GM12873 (cell line): ENCODE data around the gene PRKACG.

Experiments used
- TF ChIP-seq, protein P1 (sequence below): IDR thresholded peaks from 2 replicates; pipeline ENCODE4 v1.5.1; 2012; ENCODE audit warnings: low read depth, mild to moderate bottlenecking, moderate library complexity, low read length, control low read depth; ENCODE audit not compliant: insufficient read depth; ENCODE audit errors: missing control alignments

Gene PRKACG

DNA sequence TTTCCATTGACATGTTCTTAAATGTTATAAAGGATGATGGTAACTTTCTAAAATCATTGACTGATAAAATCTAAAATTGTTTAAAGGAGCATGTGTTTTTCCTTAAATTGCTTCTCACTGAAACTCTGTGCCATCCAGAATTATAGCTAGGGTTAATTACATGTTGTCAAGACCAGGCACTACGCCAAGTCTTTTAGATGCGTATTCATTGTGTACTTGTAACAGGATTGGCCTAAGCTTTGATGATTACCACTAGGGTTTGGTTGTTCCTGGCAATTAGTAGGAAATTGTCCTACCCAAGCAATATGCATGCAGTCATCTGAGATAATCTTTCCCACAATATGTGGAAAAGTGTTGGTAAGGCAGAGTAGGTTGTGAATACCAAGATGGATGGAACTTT, 43.8 kb downstream of the PRKACG start:
- TF ChIP-seq, protein P1, sequence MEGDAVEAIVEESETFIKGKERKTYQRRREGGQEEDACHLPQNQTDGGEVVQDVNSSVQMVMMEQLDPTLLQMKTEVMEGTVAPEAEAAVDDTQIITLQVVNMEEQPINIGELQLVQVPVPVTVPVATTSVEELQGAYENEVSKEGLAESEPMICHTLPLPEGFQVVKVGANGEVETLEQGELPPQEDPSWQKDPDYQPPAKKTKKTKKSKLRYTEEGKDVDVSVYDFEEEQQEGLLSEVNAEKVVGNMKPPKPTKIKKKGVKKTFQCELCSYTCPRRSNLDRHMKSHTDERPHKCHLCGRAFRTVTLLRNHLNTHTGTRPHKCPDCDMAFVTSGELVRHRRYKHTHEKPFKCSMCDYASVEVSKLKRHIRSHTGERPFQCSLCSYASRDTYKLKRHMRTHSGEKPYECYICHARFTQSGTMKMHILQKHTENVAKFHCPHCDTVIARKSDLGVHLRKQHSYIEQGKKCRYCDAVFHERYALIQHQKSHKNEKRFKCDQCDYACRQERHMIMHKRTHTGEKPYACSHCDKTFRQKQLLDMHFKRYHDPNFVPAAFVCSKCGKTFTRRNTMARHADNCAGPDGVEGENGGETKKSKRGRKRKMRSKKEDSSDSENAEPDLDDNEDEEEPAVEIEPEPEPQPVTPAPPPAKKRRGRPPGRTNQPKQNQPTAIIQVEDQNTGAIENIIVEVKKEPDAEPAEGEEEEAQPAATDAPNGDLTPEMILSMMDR: no peak

DNA sequence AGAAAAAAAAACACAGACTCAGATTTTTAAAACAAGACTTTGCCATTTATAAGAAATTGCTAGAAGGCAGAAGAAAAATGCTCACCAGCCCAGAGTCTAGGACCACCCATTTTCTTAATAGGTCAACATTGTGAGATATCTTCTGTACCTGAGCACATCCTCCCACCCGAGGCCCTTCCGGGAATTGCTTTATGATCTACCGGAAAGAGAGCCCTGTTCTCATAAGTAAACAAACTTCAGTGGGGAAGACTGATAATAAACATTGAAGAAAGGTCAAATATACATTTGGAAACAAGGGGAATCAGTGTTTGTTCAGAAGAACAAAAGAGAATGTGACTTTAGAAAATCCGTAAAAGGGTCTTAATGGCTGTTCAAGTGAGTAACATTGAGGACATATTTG, 44.4 kb downstream of the PRKACG start:
- TF ChIP-seq, protein P1: no peak

DNA sequence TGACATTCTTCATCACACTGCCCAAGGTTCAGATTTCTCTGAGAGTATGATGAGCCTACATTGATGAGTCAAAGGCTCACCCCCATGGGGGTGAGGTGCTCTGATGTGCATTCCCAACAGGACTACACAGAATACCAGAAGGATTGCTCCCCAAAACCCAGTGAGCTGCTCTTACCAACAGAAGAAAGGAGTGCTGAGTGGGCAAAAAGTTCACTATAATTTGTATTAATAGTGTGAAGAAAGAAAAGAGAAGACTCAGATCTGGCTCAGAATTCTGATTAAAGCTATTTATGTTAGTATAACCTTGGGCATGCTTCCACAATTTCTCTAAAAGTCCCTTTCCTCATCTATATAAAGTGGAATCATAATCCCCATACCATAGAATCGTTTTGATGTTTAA, 46.1 kb downstream of the PRKACG start:
- TF ChIP-seq, protein P1: no peak

DNA sequence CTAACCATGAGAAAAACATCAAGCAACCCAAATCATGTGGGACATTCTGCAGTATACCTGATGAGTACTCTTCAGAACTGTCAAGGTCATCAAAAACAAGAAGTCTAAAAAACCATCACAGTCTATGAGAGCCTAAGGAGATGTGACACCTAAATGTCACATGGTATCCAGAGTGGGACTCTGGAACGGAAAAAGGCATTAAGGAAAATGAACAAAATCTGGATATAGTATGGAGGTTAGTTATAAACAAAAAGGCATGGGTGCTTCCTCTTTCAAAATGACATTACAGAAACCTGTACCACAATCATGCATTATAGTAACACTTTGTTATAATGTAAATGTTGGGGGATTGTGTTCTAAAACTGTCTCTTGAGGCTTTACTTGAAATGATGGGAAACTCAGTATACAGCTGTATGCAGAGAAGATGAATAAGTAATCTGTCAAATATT, 47.4 kb downstream of the PRKACG start:
- TF ChIP-seq, protein P1: no peak

- TF ChIP-seq, protein P1: no peak
Measured at GRCh38 chr9:68964765-68965164, 49.1 kb downstream of the PRKACG start.

- TF ChIP-seq, protein P1: no peak
Measured at GRCh38 chr9:68964102-68964541, 49.8 kb downstream of the PRKACG start.

DNA sequence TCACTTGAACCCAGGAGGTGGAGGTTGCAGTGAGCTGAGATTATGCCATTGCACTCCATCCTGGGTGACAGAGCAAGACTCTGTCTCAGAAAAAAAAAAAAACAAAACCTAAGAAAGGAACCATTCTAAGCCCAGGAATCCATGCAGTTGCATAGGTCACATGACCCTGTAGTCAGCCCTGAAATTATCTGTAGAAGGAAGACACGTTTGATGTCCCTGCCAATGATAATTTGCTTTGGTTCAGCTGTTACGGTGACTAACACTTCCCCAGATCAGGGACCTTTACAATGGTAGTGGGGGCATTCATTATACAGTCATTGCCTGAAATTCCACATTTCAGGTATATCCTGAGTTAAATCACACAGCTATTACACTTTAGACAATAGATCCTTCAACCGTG, 50.5 kb downstream of the PRKACG start:
- TF ChIP-seq, protein P1: no peak
